ENCODE results near the gene BICD2.

- TF ChIP-seq CTCF (IDR thresholded peaks at IDR 0.05; ENCODE audit: insufficient read depth, low read depth, low read length) (no peak), EZH2 (IDR thresholded peaks at IDR 0.05; ENCODE audit: insufficient read depth, low read length) (no peak)
These were observed 18.8 kb downstream of the BICD2 start for GRCh38 chr9:92745881-92746280.
